GM18517 (cell line): ENCODE results near the gene ATP2A3.
A peak's percentile ranks its signal among the peaks of the same experiment; 100 is the strongest.

Experiments used
- ATAC-seq: cut with Tn5 transposase; IDR thresholded peaks from one replicate; pipeline ENCODE4 v1.9.1; 2021; ENCODE audit warnings: mild to moderate bottlenecking, moderate library complexity; ENCODE audit not compliant: unreplicated experiment

The ATP2A3 gene

DNA sequence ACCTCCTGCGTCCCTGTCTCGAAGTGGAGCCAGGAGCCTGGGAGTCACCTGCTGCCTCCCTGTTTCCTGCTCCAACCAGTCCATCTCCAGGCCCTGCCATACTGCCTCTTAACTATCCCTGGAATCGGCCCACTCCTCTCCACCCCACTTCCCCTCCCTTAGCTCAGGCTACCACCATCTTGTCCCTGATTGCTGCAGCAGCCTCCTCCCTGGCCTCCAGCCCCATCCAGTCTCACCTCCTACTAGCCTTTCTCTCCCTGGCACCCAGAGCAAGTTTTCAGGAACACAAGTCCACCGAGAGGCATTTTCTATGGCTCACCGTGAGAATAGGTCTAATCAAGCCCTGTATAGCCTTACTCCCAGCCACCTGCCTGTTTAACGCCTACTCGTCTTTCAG lies 70.5 kb downstream of the ATP2A3 start:
- ATAC-seq: no peak

DNA sequence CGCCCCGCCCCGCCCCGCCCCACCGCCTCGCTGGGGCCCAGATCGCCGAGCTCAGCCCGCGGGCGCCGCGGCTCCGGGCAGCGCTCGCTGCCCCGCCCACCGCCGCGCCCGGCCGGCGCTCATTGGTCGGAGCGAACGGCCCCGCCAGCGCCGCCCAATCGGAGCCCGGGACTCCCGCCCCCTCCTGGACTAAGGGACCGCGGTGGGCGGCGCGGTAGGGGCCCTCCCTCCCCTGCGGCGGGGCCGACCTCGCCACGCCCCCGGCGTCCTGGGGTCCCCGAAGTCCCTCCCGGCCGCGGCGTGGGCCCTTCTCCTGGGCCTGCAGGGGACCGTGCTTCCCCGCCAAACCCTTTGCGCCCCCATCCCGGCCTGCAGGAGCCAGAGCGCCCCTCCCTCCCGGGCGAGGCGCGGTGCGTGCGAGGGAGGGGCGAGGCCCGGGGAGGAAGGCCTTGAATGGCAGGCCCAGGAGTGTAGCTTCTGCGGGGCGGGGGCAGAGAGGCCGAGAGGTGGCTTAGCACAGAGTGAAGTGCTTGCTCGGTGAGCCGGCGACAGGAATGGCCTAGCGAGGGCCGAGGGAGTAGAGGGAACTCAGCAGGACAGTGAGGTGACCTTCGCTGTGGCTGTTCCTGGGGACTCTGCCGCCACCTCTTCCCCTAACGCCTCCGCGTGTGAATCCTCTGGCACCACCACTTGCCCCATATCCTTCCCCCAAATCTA lies 71.1 kb downstream of the ATP2A3 start, which contains the start of gene CAMKK1:
TSS of gene CAMKK1 (minus strand) at position 51 of the 717 bp plus-strand sequence. CDS start 7,366 bp downstream, outside the sequence.
- ATAC-seq: peak; percentile 64

DNA sequence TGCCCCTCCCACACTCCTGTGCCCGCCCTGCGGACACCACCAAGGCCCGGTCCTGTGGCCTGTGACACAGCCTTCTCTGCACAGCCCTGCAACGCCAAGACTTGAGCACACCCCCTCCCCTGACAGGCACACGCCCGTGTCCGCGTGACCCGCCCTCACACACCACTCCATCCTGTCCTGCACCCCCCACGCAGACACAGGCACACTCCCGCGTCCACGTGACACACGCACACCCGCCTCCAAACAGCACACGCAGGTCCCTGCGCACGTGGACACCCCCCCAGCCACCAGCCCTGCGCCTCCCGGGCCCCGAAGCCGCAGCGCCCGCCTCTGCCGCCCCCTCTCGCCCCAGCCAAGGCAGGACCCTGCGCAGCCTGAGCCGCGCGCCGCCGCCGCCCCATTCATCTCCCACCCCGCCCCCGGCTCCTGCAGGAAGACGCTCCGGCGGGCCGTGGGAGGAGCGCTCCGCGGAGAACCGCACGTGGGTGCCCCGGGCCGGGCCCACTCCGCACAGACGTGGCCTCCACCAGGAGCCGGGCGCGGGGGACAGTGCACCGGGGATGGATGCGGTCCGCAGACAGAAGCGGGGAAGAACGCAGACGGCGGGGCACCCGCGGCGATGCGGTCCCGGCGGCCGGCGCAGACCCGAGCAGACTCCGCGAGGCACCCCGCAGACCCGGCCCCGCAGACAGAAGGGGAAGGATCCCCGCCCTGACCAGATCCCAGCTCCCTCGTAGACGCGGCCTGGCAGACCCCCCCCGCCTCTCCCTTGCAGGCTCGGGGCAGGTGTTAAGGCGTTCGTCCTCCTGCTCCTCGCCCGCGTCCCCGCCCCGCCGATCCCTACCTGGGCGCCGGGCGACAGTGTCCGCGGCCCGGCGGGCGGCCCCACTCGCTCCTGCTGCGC lies 71.9 kb downstream of the ATP2A3 start:
- peak; percentile 21 for ATAC-seq

DNA sequence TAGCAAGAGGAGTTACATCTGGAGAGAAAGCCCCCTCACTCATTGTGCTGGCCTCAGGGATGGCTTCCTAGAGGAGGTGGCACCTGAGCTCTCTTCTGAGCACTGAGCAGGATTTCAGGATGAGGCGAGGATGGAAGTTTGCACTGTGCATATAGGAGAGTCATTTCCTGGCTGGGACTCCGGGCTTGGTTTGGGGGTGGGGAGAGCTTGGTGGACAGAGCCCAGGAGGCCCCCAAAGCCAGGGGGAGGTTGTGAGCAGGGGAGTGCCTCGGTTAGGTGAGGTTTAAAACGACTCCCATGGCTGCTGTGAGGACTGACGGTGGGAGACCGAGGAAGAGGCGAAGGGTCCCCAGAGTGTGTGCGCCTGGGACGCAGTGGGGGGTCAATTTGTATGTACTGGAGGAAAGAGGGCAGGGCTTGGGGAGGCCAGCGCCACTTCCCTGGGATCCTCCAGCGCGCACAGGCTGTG lies 72.6 kb downstream of the ATP2A3 start:
- no peak for ATAC-seq

DNA sequence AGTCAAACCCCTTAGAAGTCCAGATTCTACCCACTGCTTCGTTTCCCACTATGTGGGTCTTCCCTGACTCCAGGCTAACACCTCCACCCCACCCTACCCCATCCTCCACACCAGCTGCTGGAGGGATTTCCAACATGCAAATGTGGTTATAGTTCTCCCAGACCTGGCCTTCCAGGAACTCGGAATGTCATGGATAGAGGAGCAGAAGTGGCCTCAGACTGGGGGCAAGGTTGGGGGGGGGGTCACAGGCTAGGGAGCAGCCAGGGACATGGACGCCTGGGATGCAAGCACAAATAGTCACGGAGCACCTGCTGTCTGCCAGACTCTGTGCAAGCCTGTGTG lies 73.4 kb downstream of the ATP2A3 start:
- ATAC-seq: no peak

DNA sequence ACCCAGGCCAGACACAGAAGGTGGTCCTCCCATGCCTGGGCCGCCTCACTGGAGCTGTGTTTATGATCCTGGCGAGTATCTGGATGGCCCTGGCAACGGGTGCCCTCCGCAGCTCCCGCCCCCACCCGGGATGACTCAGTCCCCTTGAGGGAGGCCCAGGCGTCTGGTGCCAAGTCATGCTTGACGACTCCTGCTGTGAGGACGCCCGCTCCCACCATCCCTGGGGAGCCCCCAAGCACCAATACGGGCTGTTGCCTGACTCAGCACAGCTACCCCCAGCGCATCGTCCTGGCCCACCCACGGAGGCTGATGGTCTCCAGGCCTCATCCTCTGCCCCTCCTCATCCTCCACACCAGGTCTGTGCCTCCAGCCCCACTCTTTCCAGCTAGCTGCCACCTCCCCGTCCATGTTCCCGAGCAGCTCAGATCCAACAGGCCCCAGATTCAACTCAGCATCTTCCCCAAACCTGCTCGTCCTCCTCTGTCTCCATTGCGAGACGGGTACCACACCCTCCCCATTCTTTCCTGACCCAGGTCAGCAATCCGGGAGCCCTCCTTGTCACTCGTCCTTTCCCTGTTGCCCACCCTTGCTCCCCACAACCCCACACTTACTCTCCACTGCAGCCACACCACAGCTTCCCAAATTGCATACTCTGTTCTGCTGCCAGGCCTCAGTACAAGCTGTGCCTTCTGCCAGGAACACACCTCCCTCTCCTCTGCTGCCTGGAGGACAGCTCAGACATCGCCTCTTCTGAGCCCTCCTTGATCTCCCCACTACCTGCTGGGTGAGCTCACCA lies 74.0 kb downstream of the ATP2A3 start:
- ATAC-seq: no peak

DNA sequence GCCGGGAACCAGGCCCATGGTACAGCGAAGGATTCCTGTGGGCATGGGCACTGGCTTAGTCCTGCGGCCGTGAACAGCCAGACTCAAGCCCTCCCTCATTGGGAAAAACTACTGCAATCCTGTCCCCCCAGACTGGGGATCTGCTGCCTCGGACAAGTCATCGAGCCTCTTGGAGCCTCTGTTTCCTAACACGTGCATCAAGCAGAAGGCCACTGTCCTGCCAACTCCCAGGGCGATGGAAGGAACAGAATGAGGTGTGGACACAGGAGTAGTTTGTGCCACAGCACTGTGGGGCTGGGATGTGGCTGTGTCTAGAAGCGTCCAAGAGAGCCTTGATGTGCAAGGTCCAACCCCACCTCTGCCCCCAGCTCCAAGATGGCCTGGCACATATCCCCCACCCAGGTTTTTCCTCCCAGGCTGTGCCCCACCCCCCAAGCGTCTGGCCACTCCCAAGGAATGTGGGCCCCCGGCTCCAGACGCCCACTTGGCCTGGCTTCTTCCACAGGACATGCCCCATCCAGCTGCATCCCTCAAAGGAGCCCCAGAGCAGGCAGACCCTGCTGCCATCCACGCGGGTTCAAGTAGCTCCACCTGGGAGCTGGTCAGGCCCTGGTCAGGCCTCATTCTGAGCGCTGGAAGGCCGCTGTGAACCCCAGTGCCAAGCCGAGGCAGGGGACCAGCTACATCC lies 74.8 kb downstream of the ATP2A3 start:
- ATAC-seq: no peak

DNA sequence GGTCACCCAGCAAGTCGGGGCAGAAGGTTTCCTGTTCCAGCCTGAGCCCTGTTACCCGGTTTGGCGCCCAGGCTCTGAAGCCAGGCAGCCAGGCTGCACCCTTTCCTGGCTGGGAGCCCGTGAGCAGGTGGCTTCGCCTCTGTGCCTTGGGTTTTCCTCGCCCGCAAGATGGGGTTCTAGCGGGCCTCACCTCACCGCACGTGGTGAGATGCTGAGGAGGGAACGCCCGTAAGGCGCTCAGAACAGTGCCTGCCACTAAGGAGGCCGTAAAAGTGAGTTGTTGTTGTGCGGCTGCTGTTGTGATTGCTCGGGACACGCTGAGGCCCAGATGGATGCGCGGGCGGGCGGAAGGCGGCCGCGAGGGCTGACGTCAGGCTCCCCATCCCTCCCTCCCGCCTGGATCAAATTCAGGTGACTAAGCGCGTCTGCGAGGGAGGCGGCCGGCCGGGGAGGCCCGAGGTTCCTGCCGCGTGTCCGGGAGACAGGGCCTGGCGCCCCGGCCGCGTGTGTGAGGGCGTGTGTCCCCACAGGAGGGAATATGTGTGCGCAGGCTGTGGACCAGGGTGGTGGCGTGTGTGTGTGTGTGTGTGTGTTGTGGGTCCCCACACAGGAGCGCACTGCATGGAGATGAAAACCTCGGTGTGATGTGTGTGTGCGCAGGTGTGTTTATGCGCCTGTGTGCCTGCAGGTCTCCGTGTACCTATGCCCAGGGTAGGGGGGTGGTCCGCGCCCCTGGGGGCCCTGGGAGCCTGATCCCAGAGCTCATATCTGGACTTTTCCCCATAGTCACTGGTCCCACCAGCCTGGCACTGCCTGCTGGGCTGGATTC lies 75.7 kb downstream of the ATP2A3 start:
- ATAC-seq: no peak

DNA sequence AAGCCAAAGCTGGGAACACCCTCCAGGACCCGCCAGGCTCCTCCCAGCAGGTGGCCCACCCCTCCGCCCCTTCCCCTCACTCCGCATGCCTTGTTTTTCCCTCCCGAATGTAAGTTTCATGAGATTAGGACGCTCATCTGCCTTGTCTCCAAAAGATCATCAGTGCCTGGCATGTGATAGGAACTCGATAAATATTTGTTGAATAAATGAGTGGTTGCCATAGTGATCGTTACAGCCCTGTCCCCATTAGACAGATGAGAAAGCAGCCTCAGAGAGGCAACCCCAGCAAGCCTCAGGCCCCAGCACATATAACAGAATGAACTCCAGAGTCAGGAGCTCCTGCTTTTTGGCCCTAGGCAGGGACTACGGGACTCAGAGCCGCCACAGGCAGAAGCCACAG lies 76.4 kb downstream of the ATP2A3 start:
- no peak for ATAC-seq

DNA sequence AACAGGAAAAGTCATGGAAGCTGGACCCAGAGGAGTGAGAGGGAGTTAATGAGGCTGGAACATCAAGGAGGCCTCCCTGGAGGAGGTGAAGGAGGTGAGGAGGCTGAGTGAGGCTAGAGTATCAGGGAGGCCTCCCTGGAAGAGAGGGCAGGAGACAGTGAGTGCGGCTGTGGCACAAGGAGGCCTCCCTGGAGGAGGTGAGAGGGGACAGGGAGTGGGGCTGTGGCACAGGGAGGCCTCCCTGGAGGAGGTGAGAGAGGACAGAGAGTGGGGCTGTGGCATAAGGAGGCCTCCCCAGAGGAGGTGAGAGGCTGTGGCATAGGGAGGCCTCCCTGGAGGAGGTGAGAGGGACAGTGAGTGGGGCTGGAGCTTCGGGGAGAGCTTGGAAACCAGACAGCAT lies 76.8 kb downstream of the ATP2A3 start:
- ATAC-seq: no peak

DNA sequence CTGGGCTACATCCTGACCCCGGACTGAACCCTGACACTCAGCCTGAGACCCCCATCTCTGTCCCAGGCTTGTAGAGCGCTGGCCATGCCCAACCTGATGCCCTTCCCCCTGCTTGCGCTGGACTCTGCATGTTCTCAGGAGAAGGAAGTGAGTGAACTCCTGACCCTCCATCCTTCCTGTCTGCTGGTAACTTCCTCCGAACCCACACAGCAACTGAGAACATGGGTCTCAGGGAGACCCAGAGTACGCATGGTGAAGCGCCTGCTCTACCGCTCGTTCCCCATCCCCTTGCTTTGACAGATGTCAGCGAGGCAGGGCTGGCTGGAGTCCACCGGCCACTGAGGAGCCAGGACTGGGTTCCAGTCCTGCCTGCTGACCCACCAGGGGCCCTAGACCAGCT lies 77.5 kb downstream of the ATP2A3 start:
- no peak for ATAC-seq

DNA sequence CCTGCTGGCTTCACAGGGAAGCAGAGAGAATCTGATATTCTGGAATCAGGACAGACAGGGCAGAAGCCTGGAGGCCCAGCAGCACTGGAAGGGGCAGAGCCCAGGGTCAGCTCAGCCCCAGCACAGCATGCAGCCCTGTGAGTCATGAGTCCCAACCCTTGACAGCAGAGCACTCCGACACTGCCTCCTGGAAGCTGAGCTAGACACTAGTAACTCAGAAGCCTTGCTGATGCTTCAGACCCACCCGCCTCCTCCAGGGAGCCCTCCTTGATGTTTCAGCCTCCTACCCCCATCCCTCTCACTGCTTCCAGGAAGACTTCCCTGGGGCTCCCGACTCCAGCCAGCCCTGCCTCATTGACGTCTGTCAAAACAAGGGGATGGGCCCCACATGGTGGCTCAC lies 78.3 kb downstream of the ATP2A3 start:
- no peak for ATAC-seq

DNA sequence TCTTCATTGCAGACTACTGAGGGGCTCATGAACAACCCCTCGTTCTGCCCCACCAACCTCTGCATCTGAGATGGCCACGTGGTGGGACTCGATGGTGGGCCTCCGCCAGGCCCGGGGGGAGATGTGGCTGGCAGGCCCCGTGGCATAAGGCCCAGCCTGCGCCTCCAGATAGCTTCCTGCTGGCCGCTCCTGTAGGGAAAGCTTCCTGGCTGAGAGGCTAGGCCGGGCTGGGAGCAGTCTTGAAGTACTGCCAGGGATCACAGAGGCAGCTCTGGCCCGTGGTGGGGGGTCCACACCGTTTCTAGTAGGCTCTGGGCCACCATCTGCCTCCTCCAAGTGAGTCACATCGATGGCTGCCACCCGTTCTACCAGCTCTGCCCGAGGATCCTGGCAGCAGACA lies 79.0 kb downstream of the ATP2A3 start:
- no peak for ATAC-seq

DNA sequence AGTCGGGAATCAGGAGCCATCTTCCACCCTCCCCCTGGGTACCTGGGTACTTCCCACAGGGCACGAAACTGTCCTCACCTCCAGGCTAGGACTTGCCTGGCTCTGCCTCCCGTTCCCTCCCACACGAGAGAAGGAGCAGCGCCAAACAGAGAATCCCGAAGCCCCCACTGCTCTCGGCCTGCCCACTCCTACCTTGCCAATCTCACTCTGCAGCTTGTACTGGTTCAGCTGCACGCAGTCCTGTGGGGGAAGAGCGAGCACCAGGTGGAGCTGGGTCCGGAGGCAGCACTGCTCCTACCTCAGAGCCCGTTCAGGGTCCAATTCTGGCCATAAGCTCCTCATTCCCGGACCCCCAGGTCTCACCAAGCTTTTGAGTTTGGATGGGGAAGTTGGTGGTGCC lies 80.0 kb downstream of the ATP2A3 start:
- ATAC-seq: no peak

DNA sequence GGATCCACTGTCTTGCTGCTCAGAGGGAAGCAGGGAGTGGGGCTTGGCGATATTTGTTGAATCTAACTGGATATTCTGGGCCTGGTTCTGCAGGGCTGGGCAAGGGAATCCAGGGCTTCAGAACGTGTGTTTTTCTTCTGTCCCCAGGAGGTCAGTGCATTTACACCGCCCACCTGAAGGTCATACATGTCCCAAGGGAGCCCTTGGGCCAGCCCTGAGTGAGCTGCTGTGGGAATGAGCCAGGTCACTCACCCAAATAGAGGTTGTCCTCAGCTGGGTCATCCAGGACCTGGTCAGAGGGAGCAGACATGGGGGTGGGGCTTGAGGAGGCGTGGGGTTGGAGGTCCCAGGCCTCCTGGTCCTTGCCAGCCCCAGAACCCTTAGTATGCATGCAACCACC lies 82.0 kb downstream of the ATP2A3 start:
- no peak for ATAC-seq

DNA sequence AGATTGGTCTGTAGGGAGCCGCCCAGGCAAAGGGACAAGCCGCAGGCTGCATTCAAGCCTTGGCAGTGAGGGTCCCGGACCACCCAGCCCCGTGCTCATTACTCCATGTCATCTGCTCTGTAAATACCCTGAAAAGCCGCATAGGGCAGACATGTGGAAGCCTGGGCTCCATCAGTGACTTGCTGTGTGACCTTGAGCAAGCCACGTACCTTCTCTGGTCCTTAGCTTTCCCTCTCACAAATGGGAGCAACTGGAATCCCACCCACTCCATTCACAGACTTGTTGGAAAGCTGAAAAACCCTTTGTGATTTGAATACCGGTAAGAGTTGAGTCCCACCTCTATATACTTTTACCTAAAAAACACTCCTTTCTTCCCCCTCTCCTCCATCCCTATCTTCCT lies 83.3 kb downstream of the ATP2A3 start:
- no peak for ATAC-seq

DNA sequence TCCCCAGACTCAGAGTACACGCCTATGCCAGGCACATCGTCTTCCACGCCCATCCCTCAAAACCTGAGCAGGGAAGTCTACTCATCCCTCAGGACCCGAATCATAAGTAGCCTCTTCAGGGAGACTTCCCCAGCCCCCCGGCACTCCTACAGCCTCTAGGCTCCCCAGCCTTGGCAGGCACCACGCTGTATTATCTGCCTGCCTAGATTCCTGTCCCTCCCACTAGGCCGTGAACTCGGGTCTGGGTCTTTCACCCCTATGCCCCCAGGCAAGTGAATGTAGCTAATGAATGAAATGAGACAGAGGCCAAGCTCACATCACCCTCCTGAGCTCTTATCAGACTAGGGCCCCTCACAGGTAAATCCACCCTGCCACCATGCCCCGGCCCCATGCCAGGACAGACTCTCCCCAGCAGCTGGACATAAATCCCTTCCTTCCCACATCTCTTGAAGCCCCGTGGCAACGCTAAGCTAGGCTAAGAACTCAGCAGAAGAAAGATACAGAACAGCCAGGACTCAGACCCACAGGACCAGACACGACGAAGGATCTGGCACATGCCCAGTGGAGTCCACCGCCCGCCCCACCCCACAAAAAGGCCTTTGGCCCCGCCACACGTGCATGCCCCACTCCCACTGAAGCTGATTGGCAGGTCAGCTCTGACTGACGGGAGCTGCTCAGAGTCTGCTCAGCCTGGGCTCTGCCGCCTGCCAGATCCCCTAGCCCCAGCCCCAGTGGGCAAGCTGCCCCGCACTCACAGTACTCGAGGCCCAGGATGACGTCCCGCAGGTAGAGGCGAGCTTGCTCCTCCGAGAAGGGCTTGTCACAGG lies 84.4 kb downstream of the ATP2A3 start:
- ATAC-seq: no peak

DNA sequence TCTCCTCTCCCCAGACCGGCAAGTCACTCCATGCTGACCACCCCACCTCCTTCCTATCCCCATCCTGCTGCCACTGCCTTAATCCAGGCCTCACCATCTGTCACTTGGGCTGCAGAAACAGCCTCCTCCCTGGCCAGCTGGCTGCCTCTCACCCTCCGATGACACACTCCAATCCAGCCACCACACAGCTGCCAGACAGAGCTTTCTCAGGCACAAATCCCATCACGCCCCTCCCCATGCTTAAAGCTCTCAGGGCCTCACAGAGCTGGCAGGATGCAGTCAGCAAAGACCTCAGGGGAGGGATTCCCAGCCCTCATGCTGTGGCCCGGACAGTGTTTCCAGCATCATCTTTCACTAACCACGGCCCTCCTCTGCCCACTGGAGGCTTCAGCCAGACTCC lies 85.1 kb downstream of the ATP2A3 start:
- no peak for ATAC-seq

DNA sequence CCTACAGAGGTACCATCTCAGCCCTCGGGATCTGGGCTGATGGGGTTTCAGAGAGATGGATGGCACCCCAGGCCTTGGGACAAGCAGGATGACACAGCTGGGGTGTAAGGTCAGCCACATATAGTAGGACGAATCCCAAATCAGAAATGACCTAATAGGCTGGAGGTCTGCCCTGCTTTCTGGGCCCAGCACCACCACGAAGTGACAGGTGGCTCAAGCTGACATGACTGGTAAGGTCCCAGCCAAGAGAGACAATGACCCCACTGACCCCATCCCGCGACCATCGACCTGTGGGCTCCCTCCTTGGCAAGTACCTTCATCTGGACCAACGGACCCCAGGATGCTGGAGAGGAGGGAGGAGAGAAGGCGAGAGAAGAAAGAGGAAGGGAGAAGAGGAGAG lies 87.0 kb downstream of the ATP2A3 start:
- ATAC-seq: no peak
